Common myeloid progenitor, CD34-positive (primary cell): ENCODE measurements around the gene RCCD1.
A peak's percentile ranks its signal among the peaks of the same experiment; 100 is the strongest.
"Not testable (repeated sequence)": the region's sequence is repeated elsewhere in the genome, so short reads cannot be mapped to it uniquely, and the experiment has no call there.

ENCODE experiments used
- CTCF ChIA-PET: fragments of 350-600 bp; sonication (Branson Sonifier 250); formaldehyde crosslinking; loops from one replicate; lab custom pipeline; 2021; ENCODE audit warnings: antibody characterized with exemption; lab: Charles Lee
- POLR2A ChIA-PET: fragments of 350-600 bp; sonication (Branson Sonifier 250); formaldehyde crosslinking; loops from one replicate; lab custom pipeline; 2021; ENCODE audit warnings: antibody characterized with exemption; lab: Charles Lee
- DNase-seq, 3 donors: peaks; one replicate each; pipeline versions ENCODE4 v3.0.0 to v3.0.0-alpha.2; 2013
- H3K27ac ChIP-seq, 2 experiments: 1 replicate in 1 of 2; 2 replicates in 1 of 2; pipeline ENCODE4 v1.7.0; 2013; ENCODE audit warnings: inconsistent platforms in 2 of 2, low read length in 2 of 2, mild to moderate bottlenecking in 2 of 2, low read depth in 1 of 2, moderate library complexity in 1 of 2; ENCODE audit not compliant: severe bottlenecking in 2 of 2, insufficient read depth in 1 of 2, poor library complexity in 1 of 2
- H3K27me3 ChIP-seq, 5 experiments: replicated peaks in 2 of 5; 1 replicate in 3 of 5; 2 replicates in 2 of 5; pipeline versions ENCODE4 v1.6.1 to v1.7.0; 2013; ENCODE audit warnings: low read length in 4 of 5, mild to moderate bottlenecking in 2 of 5, moderate library complexity in 2 of 5, inconsistent platforms in 1 of 5; ENCODE audit not compliant: insufficient read depth in 5 of 5, control insufficient read depth in 4 of 5
- H3K36me3 ChIP-seq, 4 experiments: 1 replicate in 2 of 4; 2 replicates in 2 of 4; pipeline versions ENCODE4 v1.6.1 to v1.7.0; 2013; ENCODE audit warnings: low read length in 3 of 4, control low read depth in 1 of 4, mild to moderate bottlenecking in 1 of 4; ENCODE audit not compliant: control insufficient read depth in 4 of 4, insufficient read depth in 4 of 4
- H3K4me1 ChIP-seq, 4 experiments: 1 replicate in 3 of 4; 2 replicates in 1 of 4; pipeline versions ENCODE4 v1.6.1 to v1.7.1; 2013; ENCODE audit warnings: low read length in 3 of 4, mild to moderate bottlenecking in 3 of 4, control low read depth in 1 of 4, inconsistent platforms in 1 of 4, moderate library complexity in 1 of 4; ENCODE audit not compliant: control insufficient read depth in 4 of 4, insufficient read depth in 4 of 4; ENCODE audit errors: control extremely low read depth in 1 of 4
- H3K4me3 ChIP-seq, 7 experiments: 1 replicate in 4 of 7; 2 replicates in 3 of 7; pipeline versions ENCODE4 v1.5.1 to v1.7.0; 2013; ENCODE audit warnings: mild to moderate bottlenecking in 7 of 7, low read length in 6 of 7, moderate library complexity in 6 of 7, inconsistent platforms in 2 of 7, low read depth in 2 of 7, control low read depth in 1 of 7; ENCODE audit not compliant: insufficient read depth in 4 of 7, control insufficient read depth in 1 of 7; ENCODE audit errors: extremely low read depth in 1 of 7
- H3K9me3 ChIP-seq, 5 experiments: 1 replicate in 4 of 5; 2 replicates in 1 of 5; pipeline versions ENCODE4 v1.6.1 to v1.7.1; 2013; ENCODE audit warnings: low read length in 4 of 5, mild to moderate bottlenecking in 2 of 5, inconsistent platforms in 1 of 5, low read depth in 1 of 5, moderate library complexity in 1 of 5; ENCODE audit not compliant: control insufficient read depth in 4 of 5, insufficient read depth in 2 of 5; ENCODE audit errors: control extremely low read depth in 1 of 5
- WGBS: methylation state at CpG from one replicate; pipeline ENCODE4 v1.1.5; 2013; ENCODE audit not compliant: insufficient coverage; 5-methylcytosine and 5-hydroxymethylcytosine counted together

Gene RCCD1

GRCh38 chr15:90928106-90928505 lies 26.6 kb upstream of the RCCD1 start:
- CTCF ChIA-PET = interaction anchor here (1.1 kb wide), 1 partner anchor 42 kb away, joined by 3 read pairs; no protein-coding TSS in a partner anchor
- H3K27me3 ChIP-seq, H3K4me3 ChIP-seq, H3K9me3 ChIP-seq, DNase-seq, H3K36me3 ChIP-seq, H3K27ac ChIP-seq, POLR2A ChIA-PET: not testable (repeated sequence)
- peaks cover 16 to 45% (median 32%) of the 10 kb centered on the region in 4 experiments for H3K4me1 ChIP-seq
- 100% methylated on average over 4 of the region's 7 CpGs for WGBS

- Histone ChIP-seq H3K27ac (peak overlapping the region; percentile 59 to 89), H3K4me3 (peak overlapping the region; percentile 55 to 91 (median 78)), H3K4me1 (peaks cover 17 to 50% (median 40%) of the 10 kb centered on the region in 4 experiments), H3K36me3 (no peaks in the 10 kb centered on the region), H3K9me3 (no peaks in the 10 kb centered on the region), H3K27me3 (no peaks in the 10 kb centered on the region)
- 21% methylated on average over 9 of the region's 21 CpGs for WGBS
- no peak for DNase-seq
- ChIA-PET POLR2A (interaction anchor here (0.6 to 4.9 kb wide), 2 partner anchors 11 to 27 kb away, joined by 3 to 32 read pairs; partner anchors contain the start of gene MAN2A2), CTCF (interaction anchor here (1.1 to 8.6 kb wide), 7 partner anchors 8 to 281 kb away, joined by 3 to 258 read pairs (median 7); partner anchors contain the start of gene MAN2A2)
Measured at GRCh38 chr15:90929246-90930019, 25.3 kb upstream of the RCCD1 start.

- H3K36me3 ChIP-seq = no peaks in the 10 kb centered on the region
- H3K4me3 ChIP-seq = peak overlapping the region in 5 of 7 experiments; percentile 69 to 91 (median 89)
- H3K27ac ChIP-seq = peak overlapping the region in 1 of 2 experiments; percentile 89
- DNase-seq = no peak
- H3K4me1 ChIP-seq = peaks cover 20 to 63% (median 52%) of the 10 kb centered on the region in 4 experiments
- H3K27me3 ChIP-seq = no peaks in the 10 kb centered on the region
- ChIA-PET CTCF (interaction anchor here (0.6 to 13.1 kb wide), 20 partner anchors 8 to 342 kb away, joined by 3 to 258 read pairs (median 8); partner anchors contain the start of genes FES, MAN2A2 and RCCD1), POLR2A (interaction anchor here (0.5 to 4.9 kb wide), 3 partner anchors 15 to 42 kb away, joined by 5 to 32 read pairs (median 7); partner anchors contain the start of gene MAN2A2)
- WGBS = 70% methylated on average over 14 of the region's 15 CpGs
- H3K9me3 ChIP-seq = no peaks in the 10 kb centered on the region
Measured at GRCh38 chr15:90930861-90931574, 23.7 kb upstream of the RCCD1 start.

- Histone ChIP-seq H3K4me3 (peak overlapping the region; percentile 55 to 91 (median 87)), H3K27ac (peak overlapping the region in 1 of 2 experiments; percentile 89), H3K4me1 (peaks cover 20 to 68% (median 57%) of the 10 kb centered on the region in 4 experiments), H3K27me3 (no peaks in the 10 kb centered on the region), H3K36me3 (peaks cover 0 to 3% (median 2%) of the 10 kb centered on the region in 4 experiments), H3K9me3 (no peaks in the 10 kb centered on the region)
- 11% methylated on average over 6 of the region's 6 CpGs for WGBS
- DNase-seq = no peak
- ChIA-PET POLR2A (interaction anchor here (0.5 to 4.9 kb wide), 4 partner anchors 16 to 576 kb away, joined by 4 to 32 read pairs (median 6); partner anchors contain the start of gene MAN2A2), CTCF (interaction anchor here (0.7 to 13.1 kb wide), 19 partner anchors 8 to 341 kb away, joined by 3 to 258 read pairs (median 9); partner anchors contain the start of genes FES, MAN2A2 and RCCD1)
Measured at GRCh38 chr15:90931575-90931827, 23.2 kb upstream of the RCCD1 start.

GRCh38 chr15:90931828-90932659 lies 22.6 kb upstream of the RCCD1 start, which contains the start of gene HDDC3:
Gene HDDC3, minus strand, starts transcription at chr15:90932549. Its CDS starts 9 bp downstream, at chr15:90932540.
- ChIA-PET CTCF (interaction anchor here (0.7 to 13.1 kb wide), 27 partner anchors 8 to 612 kb away, joined by 3 to 258 read pairs (median 5); partner anchors contain the start of genes FES, MAN2A2 and RCCD1), POLR2A (interaction anchor here (0.5 to 4.9 kb wide), 5 partner anchors 16 to 576 kb away, joined by 4 to 32 read pairs (median 5); partner anchors contain the start of gene MAN2A2)
- WGBS = 0% methylated on average over 42 of the region's 52 CpGs
- H3K27ac ChIP-seq = peak within 1 kb of the TSS; percentile 36 to 89
- H3K4me3 ChIP-seq = peak within 1 kb of the TSS; percentile 55 to 91 (median 87)
- H3K27me3 ChIP-seq = no peaks in the 10 kb centered on the region
- H3K9me3 ChIP-seq = no peaks in the 10 kb centered on the region
- H3K36me3 ChIP-seq = peaks cover 3 to 7% (median 5%) of the 10 kb centered on the region in 4 experiments
- peak; percentile 90 to 93 (median 91) for DNase-seq
- peaks cover 20 to 73% (median 60%) of the 10 kb centered on the region in 4 experiments for H3K4me1 ChIP-seq

- Histone ChIP-seq H3K36me3 (peaks cover 3 to 8% (median 6%) of the 10 kb centered on the region in 4 experiments), H3K4me3 (peak overlapping the region in 6 of 7 experiments; percentile 55 to 91 (median 86)), H3K27ac (peak overlapping the region in 1 of 2 experiments; percentile 89), H3K4me1 (peaks cover 20 to 74% (median 60%) of the 10 kb centered on the region in 4 experiments), H3K9me3 (no peaks in the 10 kb centered on the region), H3K27me3 (no peaks in the 10 kb centered on the region)
- ChIA-PET CTCF (interaction anchor here (0.7 to 13.1 kb wide), 23 partner anchors 9 to 612 kb away, joined by 3 to 258 read pairs (median 5); partner anchors contain the start of genes MAN2A2 and RCCD1), POLR2A (interaction anchor here (0.5 to 4.9 kb wide), 3 partner anchors 27 to 103 kb away, joined by 3 to 32 read pairs (median 4); partner anchors contain the start of gene MAN2A2)
- no peak for DNase-seq
- WGBS = 0% methylated on average over 4 of the region's 5 CpGs
Measured at GRCh38 chr15:90932660-90932991, 22.1 kb upstream of the RCCD1 start.
